HG02763 (cell line): ENCODE results near the gene GCSAM.

ENCODE experiments used
- ATAC-seq: cut with Tn5 transposase; IDR thresholded peaks from one replicate; pipeline ENCODE4 v1.9.1; 2021; ENCODE audit warnings: mild to moderate bottlenecking, moderate library complexity; ENCODE audit not compliant: unreplicated experiment

GCSAM gene

DNA sequence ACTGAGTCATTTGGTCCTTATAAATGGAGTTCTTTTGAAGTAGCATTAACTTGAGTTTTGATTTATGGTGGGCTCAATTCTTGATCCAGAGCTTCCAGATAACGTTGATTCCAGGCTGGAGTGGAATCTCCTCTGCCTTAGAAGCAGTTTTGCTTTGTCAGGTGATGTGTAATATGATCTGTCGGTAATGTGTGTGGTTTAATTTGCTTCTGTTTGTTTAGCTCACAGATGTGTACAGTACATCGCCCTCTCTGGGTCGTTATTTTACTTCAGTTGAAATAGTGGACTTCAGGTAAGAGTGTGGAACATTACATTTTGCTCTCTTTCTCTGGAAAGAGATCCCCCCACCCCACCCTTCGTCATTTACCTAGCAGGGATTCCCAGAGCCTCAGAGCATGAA lies 23.7 kb downstream of the GCSAM start:
- no peak for ATAC-seq

DNA sequence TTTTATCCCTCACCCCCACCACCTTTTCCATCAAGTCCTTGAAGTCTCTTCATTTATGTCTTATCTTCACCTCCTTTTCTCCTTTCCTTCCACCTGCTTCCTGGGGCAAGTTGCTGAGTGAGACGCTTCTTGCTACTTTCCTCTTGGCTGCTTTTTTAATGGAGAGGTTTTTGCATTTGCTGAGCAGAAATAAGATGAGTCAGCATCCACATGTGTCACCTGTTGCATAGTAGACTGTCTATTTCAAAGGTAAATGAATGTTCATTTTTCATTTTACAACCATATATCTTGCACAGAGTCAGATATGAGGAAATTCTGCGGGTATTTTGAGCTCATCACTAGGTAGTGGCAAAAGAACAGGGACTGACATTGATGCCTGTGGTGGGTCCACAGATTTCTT lies 28.3 kb downstream of the GCSAM start:
- no peak for ATAC-seq

DNA sequence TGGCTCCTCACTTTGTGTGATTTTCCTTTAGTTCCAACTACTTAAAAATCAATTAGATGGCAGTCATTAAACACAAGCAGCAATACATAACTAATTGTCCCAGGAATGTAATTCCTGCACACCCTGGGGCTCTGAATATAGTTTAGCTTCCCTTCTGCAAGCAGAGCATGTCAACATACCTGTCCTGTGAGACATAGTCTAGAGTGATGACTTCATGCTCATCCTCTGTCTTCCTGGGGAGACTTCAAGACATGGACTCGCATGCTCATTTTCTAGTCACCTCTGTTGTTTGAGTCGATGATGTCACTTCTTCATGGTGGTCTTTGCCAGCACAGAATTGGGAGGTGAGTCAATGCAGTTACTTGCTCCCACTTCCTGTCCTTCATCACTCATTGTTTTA lies 31.1 kb downstream of the GCSAM start:
- no peak for ATAC-seq

DNA sequence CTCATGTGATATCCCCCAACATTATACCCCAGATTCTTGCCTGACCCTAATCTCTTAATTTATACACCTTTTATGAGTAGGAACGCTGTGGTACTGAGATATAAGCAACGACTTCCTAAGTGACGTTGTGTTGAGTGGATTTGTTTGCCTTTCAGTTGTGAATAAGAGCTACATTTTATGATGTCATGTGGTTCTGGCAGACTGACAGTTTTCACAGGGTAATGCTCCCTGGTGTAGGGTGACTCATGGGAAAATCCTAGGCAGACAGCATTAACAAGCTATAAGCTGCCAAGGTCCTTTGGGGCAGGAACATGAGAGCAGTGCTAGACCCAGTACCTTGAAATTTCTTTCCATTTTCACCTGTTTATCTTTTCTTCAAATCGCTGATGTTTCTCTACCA lies 35.7 kb downstream of the GCSAM start:
- no peak for ATAC-seq

DNA sequence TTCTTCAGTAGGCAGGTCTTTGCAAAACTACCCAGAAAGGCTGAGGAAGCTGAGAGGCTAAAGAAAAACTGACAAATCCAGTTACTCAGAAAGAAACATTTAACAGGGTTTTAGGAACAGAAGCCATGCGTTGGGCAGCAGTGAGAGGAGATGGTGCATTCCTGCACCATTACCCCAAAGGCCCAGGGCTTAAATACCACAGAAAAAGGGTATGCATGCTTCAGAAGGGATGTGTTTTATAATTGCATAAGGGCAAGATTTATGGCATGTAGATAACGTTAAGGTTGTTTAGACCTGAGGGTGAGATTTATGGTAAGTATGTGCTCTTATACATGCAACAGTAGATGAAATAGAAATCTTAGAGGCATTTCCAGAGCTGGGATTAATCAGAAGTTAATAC lies 36.9 kb downstream of the GCSAM start:
- ATAC-seq: no peak

DNA sequence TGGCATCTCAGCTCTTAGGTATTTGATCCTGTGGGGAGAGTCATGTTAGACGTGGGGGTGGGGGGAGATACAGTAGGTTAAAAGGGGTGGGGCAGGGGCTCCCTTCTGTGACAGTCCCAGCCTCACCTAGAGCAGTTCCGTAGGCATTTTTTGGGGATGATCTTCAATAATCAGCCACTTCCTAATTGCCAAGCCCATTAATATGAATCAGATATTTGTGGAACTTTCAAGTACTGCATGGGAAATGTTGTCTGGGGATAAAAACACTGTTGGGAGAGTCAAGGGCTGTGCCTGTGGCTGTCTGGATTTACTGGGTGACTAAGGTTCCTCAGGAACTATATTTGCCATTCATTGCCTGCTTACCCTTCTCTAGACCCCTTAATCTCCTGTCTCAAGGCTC lies 37.3 kb downstream of the GCSAM start:
- ATAC-seq: no peak

DNA sequence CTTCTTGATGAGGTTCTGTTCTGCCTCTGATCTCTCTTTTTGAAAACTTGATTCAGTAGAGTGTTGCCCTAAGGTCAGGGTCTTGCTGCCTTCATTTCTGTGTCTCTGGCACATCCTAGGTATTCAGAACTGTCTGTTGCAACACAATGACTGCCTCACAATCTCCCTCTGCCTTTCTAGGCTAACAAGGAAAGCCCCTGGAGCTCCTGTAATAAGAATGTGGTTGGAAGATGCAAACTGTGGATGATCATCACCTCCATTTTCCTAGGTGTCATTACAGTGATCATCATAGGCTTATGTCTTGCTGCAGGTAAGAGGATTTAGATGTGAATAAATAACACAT lies 39.9 kb downstream of the GCSAM start:
- no peak for ATAC-seq

DNA sequence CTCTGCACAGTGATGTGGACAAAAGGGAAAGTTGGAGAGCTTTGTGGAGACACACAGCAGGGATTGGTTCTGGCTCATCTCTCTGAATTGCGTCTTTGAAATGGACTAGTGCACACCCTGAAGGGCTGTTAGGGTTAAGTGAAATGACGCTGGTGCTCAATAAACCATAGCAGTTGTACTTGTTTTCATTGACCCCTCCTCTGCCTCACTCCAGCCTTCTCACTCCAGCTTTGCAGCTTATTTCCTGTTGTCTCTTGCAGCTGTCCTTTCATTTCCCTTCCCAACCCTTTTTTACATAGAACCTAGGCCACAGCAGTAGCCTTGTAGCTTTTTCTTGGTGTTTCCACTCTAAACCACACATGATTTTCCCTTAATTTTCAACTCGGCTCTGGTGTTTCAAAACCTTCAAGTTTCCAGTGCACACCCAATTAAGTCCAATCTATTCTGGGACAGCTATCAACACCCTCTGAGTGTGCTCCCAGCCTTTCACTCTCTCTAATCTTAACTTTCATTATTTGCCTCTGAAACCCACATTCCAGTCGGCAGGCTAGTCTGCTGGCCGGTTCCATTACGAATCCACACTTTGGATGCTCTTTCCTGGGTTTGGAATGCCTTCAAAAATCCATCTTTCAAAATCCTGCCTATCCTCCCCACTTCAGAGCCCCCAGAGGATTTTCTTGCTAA lies 40.4 kb downstream of the GCSAM start:
- ATAC-seq: no peak

DNA sequence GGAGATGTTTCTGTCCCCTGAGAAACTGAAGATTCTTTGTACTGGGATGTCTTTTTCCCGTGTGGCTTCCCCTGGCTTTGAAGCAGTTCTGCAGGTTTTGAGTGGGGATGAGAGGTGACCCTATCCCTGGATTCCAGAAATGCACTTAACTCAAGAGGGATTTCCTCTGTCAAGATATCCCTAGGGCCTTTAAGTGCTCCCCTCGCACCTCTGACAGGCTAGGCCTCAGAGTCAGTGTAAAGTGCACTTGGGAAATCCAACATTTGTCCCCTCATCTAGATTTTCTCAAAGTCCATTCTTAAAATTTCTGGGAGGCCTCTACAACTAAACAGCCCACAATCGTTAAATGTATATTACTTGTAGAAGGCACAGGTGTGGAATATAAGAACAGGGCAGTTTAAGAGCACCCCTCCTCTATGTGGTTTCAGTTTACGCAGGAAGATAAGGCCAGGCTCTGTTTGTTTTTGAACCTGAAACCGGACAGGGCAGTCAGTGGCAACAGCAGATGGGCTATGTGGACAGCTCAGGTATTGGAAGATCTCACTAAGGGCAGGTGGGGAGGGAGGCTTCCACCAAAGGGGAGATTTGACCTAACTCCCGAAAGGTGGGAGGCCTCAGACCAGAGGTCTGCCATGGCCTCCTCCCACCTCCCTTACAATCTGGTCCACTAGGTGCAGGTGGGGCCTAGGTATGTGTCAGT lies 42.0 kb downstream of the GCSAM start:
- ATAC-seq: no peak

DNA sequence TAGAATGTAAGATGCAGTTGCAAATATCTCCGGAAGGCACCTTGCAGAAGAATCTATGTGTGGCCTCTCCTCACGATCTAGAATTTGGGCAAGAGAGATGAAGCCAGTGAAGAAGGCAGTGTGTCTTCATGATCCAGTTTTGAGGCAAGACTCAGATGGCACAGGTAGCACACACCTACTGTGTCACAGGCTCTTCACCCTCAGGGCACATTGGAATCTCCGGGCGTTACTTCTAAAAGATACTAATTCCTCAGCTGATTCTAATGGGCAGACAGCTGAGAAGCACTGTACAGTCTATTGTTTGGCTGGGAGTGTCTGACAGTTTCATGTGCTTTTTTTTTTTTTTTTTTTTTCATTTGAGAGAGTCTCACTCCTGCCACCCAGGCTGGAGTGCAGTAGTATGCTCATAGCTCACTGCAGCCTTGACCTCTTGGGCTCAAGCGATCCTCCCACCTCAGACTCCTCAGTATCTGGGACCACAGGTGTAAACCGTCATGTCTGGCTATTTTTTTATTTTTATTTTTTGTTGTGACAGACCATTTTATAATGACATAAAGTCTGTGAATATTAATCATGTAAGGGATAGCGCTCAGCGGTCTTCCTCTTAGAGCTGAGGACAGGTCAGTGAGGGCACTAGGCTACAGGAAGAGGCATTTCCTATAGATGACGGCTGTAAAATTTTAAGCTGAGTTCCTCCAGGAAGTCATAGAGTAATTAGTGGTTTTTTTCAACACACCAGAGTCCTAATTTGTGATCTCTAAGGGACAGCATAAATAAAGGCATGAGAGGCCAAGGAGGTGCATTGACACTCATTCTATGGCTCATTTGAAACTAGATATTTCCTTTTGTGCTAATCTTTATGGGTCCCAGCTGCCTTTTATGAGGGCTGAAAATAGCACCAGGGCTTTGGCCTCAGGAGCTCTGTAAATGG lies 42.8 kb downstream of the GCSAM start:
- no peak for ATAC-seq

DNA sequence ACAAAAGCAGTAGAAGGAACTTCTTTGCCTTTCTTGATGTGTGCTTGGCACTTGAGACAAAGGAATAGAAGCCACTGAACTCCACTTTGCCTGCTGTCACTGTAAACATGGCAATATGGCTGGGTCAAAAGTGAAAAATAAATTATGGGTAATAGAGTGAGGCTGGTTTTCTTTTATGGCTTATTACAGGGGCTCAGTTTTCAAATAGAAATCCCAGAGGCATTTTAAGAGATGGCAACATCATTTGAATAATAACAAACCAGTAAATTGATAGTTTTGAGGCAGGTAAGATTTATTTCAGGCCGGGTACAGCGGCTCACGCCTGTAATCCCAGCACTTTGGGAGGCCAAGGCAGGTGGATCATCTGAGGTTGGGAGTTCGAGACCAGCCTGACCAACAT lies 44.1 kb downstream of the GCSAM start:
- no peak for ATAC-seq

DNA sequence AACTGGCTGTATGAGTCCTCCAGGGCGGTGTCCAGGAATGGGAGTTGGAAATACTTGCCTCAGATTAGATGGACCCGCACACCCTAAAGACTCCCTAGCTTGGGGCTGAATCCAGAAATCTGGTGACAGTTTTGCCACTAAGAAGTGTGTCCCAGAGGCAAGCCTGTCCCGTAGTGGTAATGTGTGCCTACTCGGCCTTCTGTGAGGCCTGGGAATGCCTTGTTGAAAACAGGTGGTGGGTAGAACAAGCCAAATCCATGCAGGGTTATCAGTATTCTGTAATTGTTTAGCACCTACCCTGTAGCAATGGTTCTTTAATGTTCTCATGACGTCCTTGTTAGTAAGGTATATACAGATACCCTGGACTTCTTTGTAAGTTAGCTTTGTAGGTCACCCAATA lies 45.3 kb downstream of the GCSAM start:
- ATAC-seq: no peak

DNA sequence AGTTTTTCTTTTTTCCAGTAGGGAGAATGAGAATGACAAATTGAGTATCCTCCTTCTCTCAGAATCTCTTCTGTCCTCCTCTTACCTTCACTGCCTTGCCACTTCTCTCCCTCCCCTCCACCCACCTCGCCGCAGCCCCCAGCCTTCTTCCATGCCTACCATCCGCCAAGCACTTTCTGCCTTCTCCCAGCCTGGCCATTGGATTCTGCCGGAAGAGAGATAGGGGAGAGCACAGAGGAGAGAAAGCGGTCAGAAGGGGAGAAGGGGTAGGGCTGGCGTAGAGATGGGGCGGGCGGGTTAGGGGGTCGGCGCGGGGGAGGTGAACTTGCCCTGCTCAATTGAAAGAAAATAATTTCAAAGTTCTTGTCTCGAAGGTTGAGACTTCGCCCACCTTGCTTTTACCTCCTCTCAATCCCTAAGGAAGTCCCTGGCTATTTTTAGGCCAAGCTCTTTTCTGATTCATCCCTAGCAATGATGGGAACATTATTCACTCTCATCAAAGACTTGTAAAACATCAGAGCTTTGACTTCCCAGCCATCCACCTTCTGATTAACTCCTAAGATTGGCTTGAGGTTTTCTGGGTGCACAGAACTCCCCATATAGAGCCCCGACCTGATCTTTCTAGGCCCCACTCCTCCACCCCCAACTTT lies 46.0 kb downstream of the GCSAM start:
- no peak for ATAC-seq

DNA sequence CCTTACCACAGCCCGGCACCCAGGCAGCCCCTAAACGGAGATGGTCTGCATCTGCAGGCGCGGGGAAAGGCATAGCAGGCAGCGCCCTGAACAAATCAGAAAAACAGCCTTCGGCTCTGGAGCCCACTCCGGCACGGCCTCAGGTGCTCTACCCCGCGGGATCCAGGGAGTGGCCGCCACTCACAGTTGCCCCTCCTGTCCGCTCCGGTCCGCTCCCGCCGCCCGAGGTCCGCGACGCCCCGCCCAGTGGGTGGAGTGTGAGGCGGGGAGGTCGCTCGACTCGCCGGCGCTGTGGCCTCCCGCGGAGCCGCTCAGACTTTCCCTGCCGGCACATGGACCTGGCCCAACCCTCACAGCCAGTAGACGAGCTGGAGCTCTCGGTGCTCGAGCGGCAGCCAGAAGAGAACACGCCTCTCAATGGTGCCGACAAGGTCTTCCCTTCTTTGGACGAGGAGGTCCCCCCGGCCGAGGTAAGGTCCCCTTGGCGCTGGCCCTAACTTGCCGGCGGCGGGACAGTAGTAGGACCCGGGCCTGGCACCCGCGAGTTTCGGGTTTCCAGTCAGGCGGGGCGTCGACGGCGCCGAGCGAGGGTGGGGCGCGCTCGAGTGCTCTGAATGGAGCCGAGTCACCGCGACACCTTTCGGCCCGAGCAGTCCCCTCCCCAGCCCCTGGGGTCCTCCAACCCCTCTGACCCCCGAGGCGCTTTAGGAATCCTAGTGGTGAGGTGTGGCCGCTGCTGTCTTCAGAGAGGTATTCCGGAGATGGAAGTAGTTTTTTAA lies 46.8 kb downstream of the GCSAM start, which contains the start of gene C3orf52:
C3orf52 (plus strand) TSS at position 314 of the 779 bp plus-strand sequence; CDS start at position 333, 19 bp downstream.
- peak; percentile 80 for ATAC-seq

DNA sequence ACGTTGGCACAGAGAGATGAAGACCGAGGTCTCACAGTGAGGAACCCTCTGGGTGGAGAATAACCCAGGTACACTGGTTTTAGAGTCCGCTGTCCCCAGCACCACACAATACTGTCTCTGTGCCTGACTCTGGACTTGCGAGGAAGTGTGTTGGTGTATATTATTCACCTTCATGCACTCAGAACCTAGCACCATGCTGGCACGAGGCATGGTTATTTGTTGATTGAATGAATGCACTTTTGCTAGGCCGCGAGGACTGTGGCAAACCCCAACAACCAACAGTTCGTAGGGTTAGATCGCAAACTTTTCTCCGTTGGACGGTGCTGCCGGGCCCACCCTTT lies 47.3 kb downstream of the GCSAM start:
- ATAC-seq: peak; percentile 5

DNA sequence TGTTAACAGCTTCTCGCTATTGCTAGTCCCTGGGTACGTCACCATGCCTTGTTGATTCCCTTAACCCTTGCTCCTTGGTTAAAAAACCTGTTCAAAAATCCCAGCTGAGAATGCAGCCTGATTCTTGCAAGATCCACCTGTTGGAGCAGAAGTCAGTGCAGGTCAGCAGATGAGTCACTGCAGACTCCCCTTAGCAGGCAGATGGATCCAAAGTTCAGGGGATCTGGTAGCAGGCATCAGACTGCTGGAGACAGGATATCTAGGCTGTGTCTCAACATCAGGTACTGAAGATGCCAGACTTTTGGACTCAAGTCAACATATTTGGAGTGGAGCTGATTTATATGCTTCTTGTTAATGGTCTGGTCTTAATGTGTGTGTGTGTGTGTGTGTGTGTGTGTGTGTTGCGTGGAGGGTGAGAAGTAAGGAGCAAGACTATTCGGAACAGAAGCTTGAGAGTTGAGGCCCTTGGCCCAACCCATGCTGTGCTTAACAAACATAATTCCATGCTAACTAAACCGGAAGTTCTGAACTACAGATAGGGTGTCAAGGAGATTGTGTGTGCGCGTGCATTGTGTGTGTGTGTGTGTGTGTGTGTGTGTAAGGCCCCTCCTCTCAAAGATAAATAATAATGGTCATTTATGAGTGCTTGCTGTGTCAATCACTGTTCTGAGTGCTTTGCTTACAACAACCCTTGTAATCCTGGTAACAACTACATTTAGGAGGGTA lies 47.9 kb downstream of the GCSAM start:
- ATAC-seq: no peak

DNA sequence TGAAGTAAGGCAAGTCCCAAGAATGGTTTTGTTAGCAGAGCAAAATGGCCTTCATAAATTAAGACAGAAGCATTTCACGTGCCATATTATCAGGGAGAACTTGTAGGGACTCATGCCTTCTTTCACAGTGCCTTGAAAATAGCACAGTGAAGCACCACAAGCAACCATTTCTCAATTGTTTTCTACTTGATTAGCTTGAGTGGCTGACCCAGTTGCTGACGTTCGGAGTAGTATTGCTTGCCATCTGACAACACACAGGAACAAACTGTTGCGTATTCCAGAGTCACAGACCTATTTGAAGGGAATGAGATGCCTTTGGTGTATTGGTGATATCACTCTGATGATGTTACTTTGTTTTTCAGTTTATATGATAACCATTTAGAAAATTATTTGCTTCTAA lies 49.8 kb downstream of the GCSAM start:
- no peak for ATAC-seq

DNA sequence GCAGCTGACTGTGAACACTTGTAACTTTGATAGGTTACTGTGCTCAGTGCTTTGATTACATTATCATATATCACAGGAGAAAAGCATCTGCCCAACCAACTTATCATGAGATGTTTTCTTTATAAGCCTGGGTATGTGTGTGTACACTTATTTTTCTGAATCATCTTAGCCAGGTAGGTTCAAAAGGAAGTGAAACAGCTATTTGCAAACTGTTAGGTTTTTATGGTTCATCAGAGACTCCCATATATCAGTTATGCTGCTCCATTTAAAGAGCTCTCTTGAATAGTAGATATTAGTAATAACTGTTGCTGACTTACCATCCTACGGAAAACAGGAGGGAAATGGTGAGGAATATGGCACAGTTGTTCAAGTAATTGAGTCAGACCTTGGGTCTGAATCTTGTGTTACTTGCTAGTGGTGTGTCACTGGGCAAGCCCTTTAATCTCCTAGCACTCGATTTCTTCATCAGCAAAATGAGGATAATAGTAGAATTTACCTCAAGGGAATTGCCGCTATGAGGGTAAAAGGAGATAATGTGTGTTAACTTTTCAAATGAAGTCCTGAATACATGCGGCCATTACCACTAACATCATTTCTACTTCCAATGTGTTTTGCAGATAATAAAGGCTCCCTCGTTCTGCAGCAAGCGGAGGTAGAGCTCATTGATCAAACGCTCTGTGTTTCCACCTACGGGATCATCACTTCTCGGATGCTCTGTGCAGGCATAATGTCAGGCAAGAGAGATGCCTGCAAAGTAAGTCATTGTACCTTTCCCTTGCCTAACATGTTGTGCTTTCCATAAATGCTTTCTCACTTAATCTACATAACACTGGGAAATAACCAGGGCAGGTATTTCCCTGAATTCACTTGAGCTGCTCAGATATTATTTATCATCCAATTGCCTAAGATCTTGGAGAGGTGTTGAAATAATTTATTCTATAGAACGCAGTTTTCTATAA lies 54.6 kb downstream of the GCSAM start:
- no peak for ATAC-seq
